Activated CD4-positive, alpha-beta T cell treated with anti-CD3 and anti-CD28 coated beads for 36 hours (primary cell): Measurements from ENCODE around the gene CREB3L4. TPM values are rescaled to one million over a fixed set of nuclear protein-coding genes. Genes with fewer than 3 reads are reported as not detected.
A peak's percentile ranks its signal among the peaks of the same experiment; 100 is the strongest.

Source experiments
- ATAC-seq: fragments of 200-7000 bp; cut with Tn5 transposase; one replicate; pipeline ENCODE4 v1.10.0; 2021; ENCODE audit warnings: mild to moderate bottlenecking, moderate library complexity
- CTCF ChIA-PET: fragments of 350-600 bp; sonication (Branson Sonifier 250); formaldehyde crosslinking; loops from one replicate; lab custom pipeline; 2021; ENCODE audit warnings: antibody characterized with exemption; lab: Charles Lee
- POLR2A ChIA-PET: fragments of 350-600 bp; sonication (Branson Sonifier 250); formaldehyde crosslinking; loops from one replicate; lab custom pipeline; 2021; ENCODE audit warnings: antibody characterized with exemption, inconsistent platforms; lab: Charles Lee
- DNase-seq: peaks from one replicate; pipeline ENCODE4 v3.0.0-alpha.2; 2020
- H3K27ac Mint-ChIP-seq: one replicate; pipeline ENCODE4 v1.8.0; 2021; ENCODE audit warnings: mixed read lengths
- H3K27me3 Mint-ChIP-seq: one replicate; pipeline ENCODE4 v1.8.0; 2021; ENCODE audit warnings: mixed read lengths
- H3K36me3 Mint-ChIP-seq: one replicate; pipeline ENCODE4 v1.8.0; 2021; ENCODE audit warnings: low read depth, mixed read lengths
- H3K4me1 Mint-ChIP-seq: one replicate; pipeline ENCODE4 v1.8.0; 2021; ENCODE audit warnings: mixed read lengths
- H3K4me3 Mint-ChIP-seq: one replicate; pipeline ENCODE4 v1.8.0; 2021; ENCODE audit warnings: mild to moderate bottlenecking, moderate library complexity, mixed read lengths
- H3K9me3 Mint-ChIP-seq: one replicate; pipeline ENCODE4 v1.8.0; 2021; ENCODE audit warnings: low read depth, mixed read lengths
- intact Hi-C, 2 experiments: fragments of 100-400 bp; cut with DNase I in 1 of 2; cut with micrococcal nuclease in 1 of 2; formaldehyde crosslinking; loops; one replicate each; pipeline versions ENCODE4 v1.14.2 to v1.15.1; 2022 to 2024; cut with DNase I, micrococcal nuclease
- total RNA-seq, 2 experiments: library from RNA; stranded (reverse); gene quantifications; one replicate each; pipeline ENCODE4 v1.2.3, GENCODE V29; 2021

The CREB3L4 gene
- total RNA-seq, 2 experiments from 2014 or later: 8.5 to 9.1 TPM

DNA sequence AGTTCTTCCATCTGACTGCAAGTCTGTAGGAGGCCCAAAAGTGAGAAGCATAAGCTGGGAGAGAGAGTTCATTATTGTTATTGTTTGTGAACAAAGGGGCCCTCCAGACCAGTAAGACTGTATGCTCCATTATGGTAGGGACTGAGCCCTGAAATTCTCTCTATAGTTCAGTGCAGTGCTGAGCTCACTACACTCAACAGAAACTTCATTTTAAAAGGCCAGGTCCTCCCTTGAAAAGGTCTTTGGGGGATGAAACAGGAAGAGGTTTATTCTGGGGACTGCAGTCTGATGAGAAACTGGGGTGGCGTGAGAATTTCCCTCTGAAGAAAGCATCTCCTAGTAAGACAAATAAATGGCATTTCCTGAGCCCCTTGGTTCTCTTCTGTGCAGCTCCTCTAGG, 39.5 kb upstream of the CREB3L4 start:
- Mint-ChIP-seq H3K9me3 (no peaks in the 10 kb centered on the region), H3K27me3 (no peaks in the 10 kb centered on the region), H3K36me3 (peaks cover 11% of the 10 kb centered on the region), H3K4me1 (peaks cover 9% of the 10 kb centered on the region), H3K4me3 (no peak overlapping the region), H3K27ac (peak overlapping the region; percentile 44)
- intact Hi-C loops: no loop called here
- no peak for ATAC-seq
- ChIA-PET POLR2A (interaction anchor here (0.7 kb wide), 1 partner anchor 16 kb away, joined by 3 read pairs; no protein-coding TSS in a partner anchor), CTCF (no interaction called here)
- no peak for DNase-seq

DNA sequence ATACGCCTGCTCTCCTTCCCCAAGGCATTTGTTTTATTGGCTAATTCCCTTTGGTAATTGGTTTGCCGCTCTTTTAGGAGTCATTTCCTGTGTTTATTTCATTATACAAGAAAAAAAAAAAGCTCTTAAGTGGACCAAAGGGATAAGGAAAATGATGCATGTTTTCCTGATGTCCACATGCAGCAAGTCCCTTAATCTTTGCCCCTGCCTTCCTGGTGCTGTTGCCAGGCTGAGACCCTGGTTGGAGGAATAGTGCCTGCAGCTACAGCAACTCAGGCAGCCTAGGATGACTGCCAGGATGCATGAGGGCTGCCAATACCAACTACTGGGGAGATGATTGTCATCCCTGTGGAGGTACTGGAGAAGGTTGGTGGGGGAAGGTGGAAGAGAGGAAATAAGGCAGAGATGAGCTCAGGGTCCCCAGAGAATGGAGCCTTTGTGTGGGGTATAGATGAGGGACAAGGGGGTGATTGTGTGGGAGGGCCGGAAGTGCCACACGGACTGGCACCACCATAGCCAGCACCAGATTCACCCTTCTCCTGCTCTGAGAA, 38.8 kb upstream of the CREB3L4 start:
- peak overlapping the region; percentile 44 for H3K27ac Mint-ChIP-seq
- H3K27me3 Mint-ChIP-seq: no peaks in the 10 kb centered on the region
- intact Hi-C loops: no loop called here
- DNase-seq (no peak), ATAC-seq (no peak)
- H3K4me3 Mint-ChIP-seq: no peak overlapping the region
- CTCF ChIA-PET: interaction anchor here (1.3 kb wide), 1 partner anchor 108 kb away, joined by 3 read pairs; no protein-coding TSS in a partner anchor
- peaks cover 13% of the 10 kb centered on the region for H3K36me3 Mint-ChIP-seq
- no peaks in the 10 kb centered on the region for H3K9me3 Mint-ChIP-seq
- peaks cover 9% of the 10 kb centered on the region for H3K4me1 Mint-ChIP-seq
- POLR2A ChIA-PET: interaction anchor here (0.6 to 0.7 kb wide), 3 partner anchors 16 to 123 kb away, joined by 3 to 4 read pairs (median 4); no protein-coding TSS in a partner anchor

DNA sequence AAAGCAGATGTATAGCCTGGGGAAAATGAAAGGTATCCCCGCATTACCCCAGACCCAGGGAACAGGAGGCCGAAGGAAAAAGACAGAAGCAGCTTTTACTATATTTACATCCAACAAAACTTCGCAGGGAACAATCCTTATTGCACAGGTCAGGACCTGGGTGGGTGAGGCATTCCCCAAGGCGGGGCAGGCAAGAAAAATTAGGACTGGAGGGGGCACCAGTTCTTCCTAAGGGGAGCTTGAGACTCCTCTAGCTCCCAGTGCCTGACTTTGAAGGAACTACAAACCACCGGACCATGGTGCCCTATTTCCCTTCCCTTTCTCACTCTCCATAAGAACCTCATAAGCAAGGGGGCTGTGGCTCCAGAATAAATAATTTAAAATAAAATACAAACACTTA, 38.3 kb upstream of the CREB3L4 start:
- ATAC-seq: no peak
- no peak for DNase-seq
- Mint-ChIP-seq H3K36me3 (peaks cover 17% of the 10 kb centered on the region), H3K27me3 (no peaks in the 10 kb centered on the region), H3K27ac (peak overlapping the region; percentile 48), H3K4me1 (peaks cover 7% of the 10 kb centered on the region), H3K4me3 (no peak overlapping the region), H3K9me3 (no peaks in the 10 kb centered on the region)
- POLR2A ChIA-PET: interaction anchor here (0.6 kb wide), 1 partner anchor 70 kb away, joined by 4 read pairs; no protein-coding TSS in a partner anchor
- CTCF ChIA-PET: interaction anchor here (1.0 to 1.3 kb wide), 3 partner anchors 17 to 108 kb away, joined by 3 to 5 read pairs (median 3); partner anchors contain the start of gene DENND4B
- intact Hi-C loops: no loop called here

DNA sequence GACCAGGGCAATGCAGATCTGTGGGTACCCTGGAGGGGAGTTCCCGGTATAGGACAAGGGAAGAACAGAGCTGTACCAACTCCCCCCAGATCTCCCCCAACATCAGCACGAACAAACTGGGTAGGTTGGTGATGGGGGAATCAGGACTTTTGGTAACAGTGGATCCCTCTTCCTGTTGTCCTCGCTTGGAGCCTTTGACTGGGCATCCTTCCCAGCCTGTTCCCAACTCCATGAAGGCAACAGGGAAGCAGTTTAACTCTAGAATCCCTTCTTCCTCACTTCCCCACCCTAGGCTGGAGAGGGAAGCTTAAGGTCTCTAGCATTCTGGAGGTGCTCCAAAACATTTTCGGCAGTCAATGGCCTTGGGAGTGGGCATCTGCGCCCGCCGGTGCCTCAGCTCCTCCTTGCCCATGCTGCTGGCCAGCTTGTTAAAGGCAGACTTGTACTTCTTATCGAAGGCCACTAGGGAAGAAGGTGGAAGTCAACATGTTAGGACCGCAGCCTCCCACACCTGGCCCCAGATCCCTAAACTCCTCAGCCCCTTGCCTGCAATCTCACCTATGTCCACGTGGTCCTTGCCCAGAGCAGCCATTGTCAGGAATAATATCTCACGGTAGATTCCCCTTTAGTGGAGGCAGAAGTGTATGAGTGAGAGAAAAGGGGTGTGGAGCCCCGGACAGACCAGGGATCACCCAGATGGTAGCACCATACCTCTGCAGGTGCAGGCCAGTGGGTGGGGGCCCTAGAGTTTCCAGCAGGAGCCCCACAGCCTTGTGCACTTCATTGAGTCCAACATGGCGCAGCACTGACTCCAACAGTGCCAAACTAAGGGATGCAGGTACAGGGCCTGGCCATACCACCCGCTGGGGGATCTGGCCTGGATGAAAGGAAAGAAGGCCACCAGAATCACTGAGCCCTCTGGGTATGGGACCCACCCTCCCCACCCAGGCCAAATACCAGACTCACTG, 37.4 kb upstream of the CREB3L4 start:
- no peak overlapping the region for H3K4me3 Mint-ChIP-seq
- DNase-seq (no peak), ATAC-seq (no peak)
- no peaks in the 10 kb centered on the region for H3K9me3 Mint-ChIP-seq
- H3K4me1 Mint-ChIP-seq: peaks cover 7% of the 10 kb centered on the region
- ChIA-PET POLR2A (no interaction called here), CTCF (interaction anchor here (0.8 to 1.3 kb wide), 4 partner anchors 14 to 109 kb away, joined by 3 to 5 read pairs (median 3); partner anchors contain the start of gene DENND4B)
- no peaks in the 10 kb centered on the region for H3K27me3 Mint-ChIP-seq
- intact Hi-C loops: no loop called here
- H3K36me3 Mint-ChIP-seq: peaks cover 25% of the 10 kb centered on the region
- H3K27ac Mint-ChIP-seq: no peak overlapping the region

DNA sequence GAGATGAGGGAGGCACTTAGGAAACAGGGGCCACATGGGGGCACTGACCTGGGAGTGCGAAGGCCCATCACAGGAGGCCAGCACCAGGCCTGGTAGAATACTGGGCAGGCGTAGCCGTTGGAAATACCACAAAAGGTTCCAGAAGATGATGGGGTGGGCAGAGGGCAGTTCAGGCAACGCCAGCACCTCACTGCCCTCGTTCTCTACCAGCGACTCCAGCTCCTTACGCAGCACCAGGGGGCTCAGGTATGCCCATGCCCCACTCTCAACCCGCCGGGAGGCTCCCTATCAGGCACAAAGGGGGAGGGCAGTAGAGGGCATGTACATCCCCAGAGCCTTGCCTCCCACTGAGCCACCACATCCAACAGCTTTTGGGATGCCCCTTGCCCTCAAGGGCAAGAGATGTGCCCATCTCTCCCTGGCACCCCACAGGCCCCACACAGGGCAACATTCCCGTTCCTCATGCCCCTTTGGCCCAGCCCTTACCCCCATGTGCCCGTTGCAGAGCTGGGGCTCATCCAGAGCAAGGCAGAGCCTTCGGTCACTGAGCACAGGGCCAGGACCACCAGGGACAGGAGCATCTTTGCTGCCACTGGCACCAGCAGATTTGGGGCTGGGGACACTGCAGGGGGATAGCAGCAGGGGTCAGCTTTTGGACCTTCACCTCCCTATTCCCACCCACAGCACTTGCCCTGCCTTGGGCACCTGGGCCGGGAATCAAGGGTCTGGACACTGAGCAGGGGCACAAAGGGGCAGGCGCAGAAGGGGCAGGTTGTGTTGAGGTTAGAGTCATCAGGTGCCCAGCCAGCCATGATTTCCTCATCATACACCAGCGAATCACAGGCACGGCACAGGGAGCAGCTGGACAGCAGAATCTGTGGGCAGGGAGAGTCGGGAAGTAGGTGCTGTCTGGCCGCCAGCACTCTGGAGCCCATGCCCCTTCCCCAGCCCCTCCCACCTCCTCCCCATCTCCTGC, 35.3 kb upstream of the CREB3L4 start:
- H3K4me1 Mint-ChIP-seq: peaks cover 7% of the 10 kb centered on the region
- no peak for ATAC-seq
- no peak overlapping the region for H3K27ac Mint-ChIP-seq
- CTCF ChIA-PET: no interaction called here
- H3K36me3 Mint-ChIP-seq: peaks cover 41% of the 10 kb centered on the region
- intact Hi-C loops: no loop called here
- POLR2A ChIA-PET: no interaction called here
- no peak for DNase-seq
- H3K4me3 Mint-ChIP-seq: no peak overlapping the region
- H3K27me3 Mint-ChIP-seq: no peaks in the 10 kb centered on the region
- no peaks in the 10 kb centered on the region for H3K9me3 Mint-ChIP-seq

DNA sequence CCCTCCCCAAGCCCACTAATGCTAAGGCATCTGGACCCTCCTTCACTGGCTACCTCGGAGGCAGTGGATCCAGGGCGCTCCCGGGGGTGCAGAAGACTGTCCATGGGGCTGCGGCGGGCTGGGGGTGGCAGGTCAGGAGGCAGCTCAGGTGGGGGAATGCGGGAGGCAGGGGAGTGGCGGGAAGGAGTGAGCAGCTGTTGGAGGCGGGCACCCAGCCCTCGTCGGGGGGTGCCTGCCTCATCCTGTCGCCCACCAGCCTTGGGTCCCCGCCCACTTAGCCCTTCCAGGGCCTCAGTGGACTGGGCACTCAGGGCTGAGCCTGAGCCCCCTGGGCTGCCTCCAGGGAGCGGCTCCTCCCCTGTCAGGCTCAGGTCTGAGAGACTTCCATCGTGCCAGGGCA, 34.3 kb upstream of the CREB3L4 start:
- CTCF ChIA-PET: no interaction called here
- Mint-ChIP-seq H3K4me3 (no peak overlapping the region), H3K9me3 (no peaks in the 10 kb centered on the region), H3K27me3 (no peaks in the 10 kb centered on the region), H3K27ac (no peak overlapping the region), H3K36me3 (peaks cover 44% of the 10 kb centered on the region), H3K4me1 (peaks cover 2% of the 10 kb centered on the region)
- POLR2A ChIA-PET: no interaction called here
- ATAC-seq (no peak), DNase-seq (no peak)
- intact Hi-C loops: no loop called here

DNA sequence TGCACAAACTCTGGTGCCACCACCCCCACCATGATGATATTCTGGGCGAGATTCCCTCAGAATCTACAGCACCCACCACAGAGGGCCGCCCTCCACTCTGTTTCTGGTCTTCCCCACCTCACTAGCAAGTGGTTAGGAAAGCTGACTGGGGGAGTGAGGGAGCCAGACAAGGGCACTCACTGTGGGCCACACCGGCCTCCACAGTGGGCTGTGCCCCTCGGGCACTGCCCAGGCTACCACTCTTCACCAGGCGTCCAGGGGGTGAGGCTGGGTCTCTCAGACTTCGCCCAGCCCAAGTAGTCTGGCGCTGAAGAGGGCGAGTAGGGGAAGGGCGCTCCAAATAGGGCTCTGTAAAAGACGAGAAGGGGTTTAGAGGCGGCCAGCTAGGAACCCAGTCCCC, 33.7 kb upstream of the CREB3L4 start:
- ATAC-seq (no peak), DNase-seq (no peak)
- H3K27me3 Mint-ChIP-seq: no peaks in the 10 kb centered on the region
- POLR2A ChIA-PET: no interaction called here
- intact Hi-C loops: no loop called here
- CTCF ChIA-PET: no interaction called here
- H3K36me3 Mint-ChIP-seq: peaks cover 47% of the 10 kb centered on the region
- H3K4me1 Mint-ChIP-seq: no peaks in the 10 kb centered on the region
- no peak overlapping the region for H3K4me3 Mint-ChIP-seq
- H3K9me3 Mint-ChIP-seq: no peaks in the 10 kb centered on the region
- H3K27ac Mint-ChIP-seq: no peak overlapping the region

DNA sequence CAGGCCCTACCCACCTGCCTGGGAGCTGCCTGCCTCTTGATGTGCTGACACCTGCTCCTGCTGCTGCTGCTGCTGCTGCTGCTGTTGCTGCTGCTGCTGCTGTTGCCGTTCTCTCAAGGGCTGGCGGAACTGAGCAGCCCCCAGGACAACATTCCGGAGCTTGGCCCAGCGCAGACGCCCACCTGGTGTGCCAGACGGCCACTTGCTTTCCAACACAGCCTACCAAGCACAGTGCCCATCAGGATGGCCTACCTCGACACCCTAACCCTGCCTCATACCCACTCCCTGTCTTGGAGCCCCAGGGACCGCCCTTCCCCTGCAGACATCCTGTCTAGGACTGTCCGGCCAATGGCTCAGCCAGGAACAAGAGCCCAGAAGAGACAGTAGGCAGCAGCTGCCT, 33.0 kb upstream of the CREB3L4 start:
- ChIA-PET POLR2A (no interaction called here), CTCF (interaction anchor here (0.9 kb wide), 1 partner anchor 14 kb away, joined by 3 read pairs; no protein-coding TSS in a partner anchor)
- no peak overlapping the region for H3K4me3 Mint-ChIP-seq
- H3K36me3 Mint-ChIP-seq: peaks cover 54% of the 10 kb centered on the region
- H3K27ac Mint-ChIP-seq: no peak overlapping the region
- H3K27me3 Mint-ChIP-seq: no peaks in the 10 kb centered on the region
- DNase-seq: no peak
- H3K4me1 Mint-ChIP-seq: no peaks in the 10 kb centered on the region
- ATAC-seq: no peak
- intact Hi-C loops: no loop called here
- no peaks in the 10 kb centered on the region for H3K9me3 Mint-ChIP-seq

DNA sequence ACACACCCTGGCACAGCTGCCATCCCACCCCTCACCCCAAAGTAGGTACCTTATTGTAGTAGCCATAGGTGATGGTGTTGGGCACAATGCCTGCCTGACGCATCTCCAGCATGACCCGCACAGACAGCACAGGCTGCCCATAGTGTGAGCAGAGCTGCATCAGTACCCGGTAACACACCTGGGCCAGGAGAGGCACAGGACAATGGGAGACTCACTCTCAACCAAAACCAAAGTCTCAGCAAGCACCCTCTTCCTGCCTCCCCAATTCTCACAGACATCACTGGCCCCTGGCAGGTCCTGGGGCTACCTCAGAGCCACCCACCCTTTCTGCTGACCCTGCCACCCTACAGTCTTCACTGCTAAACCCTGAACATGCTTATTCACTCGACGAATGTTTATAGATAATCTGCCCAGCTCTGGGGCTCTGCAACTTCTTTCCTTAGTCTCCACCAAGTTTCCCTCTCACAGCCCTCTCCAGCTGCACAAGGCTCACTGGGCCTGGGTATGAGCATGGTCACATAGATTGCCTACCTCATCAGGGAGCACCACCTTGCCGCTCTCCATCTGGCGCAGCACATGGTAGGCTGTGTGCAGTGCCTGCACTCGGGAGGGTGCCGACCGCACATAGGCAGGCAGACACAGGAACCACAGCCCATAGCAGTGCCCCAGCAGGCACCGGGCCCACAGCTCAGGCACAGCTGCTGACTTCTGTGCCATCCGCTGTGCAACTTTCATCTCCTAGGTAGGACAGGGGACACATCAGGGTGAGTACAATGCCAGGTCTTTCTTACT, 31.5 kb upstream of the CREB3L4 start:
- POLR2A ChIA-PET: no interaction called here
- Mint-ChIP-seq H3K9me3 (no peaks in the 10 kb centered on the region), H3K36me3 (peaks cover 59% of the 10 kb centered on the region), H3K27me3 (no peaks in the 10 kb centered on the region), H3K4me1 (no peaks in the 10 kb centered on the region), H3K4me3 (no peak overlapping the region), H3K27ac (no peak overlapping the region)
- DNase-seq (no peak), ATAC-seq (no peak)
- intact Hi-C loops: no loop called here
- CTCF ChIA-PET: no interaction called here

DNA sequence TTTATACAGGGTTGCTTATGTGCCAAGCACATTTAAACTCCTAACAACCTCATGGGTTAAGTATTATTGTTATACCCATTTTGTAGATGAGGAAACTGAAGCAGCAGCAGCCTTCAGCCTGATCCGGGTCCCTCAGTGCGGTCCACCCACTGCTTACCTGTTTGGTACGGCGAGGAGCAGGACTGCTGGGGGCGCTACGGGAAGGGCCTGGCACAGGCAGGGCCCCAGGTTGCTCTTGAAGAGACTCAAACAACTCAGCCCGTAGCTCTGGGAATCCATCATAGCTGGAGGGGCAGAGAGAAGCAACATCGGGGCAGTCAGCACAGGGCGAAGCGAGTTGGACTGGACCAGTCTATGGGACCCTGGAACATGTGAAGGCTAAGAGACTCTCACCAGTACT, 30.4 kb upstream of the CREB3L4 start:
- POLR2A ChIA-PET: no interaction called here
- H3K9me3 Mint-ChIP-seq: no peaks in the 10 kb centered on the region
- CTCF ChIA-PET: no interaction called here
- H3K4me1 Mint-ChIP-seq: no peaks in the 10 kb centered on the region
- DNase-seq (no peak), ATAC-seq (no peak)
- H3K27ac Mint-ChIP-seq: no peak overlapping the region
- H3K27me3 Mint-ChIP-seq: no peaks in the 10 kb centered on the region
- H3K4me3 Mint-ChIP-seq: no peak overlapping the region
- peaks cover 59% of the 10 kb centered on the region for H3K36me3 Mint-ChIP-seq
- intact Hi-C loops: no loop called here
